ENCODE data around the gene LASP1NB.
"Not testable (repeated sequence)": the region's sequence is repeated elsewhere in the genome, so short reads cannot be mapped to it uniquely, and the experiment has no call there.

LASP1NB gene

DNA sequence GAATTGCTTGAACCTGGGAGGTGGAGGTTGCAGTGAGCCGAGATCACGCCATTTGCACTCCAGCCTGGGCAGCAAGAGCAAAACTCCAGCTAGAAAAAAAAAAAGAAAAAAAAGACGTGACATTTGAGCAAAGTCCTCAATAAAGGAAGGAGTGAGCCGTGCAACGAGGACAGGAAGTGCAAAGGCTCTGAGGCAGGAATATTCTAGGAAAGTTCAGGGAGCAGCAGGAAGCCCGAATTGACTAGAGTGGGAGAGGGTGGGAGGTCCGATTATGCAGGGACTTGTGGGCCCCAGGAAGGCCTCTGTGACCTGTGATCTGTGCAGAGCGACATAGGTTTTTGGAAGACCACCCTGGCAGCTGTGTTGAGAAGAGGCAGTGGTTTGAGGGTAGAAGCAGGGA lies 8.6 kb upstream of the LASP1NB start:
- in situ Hi-C loops (cut with MboI; ENCODE audit: low sequenced_read_pairs), result no loop called here

DNA sequence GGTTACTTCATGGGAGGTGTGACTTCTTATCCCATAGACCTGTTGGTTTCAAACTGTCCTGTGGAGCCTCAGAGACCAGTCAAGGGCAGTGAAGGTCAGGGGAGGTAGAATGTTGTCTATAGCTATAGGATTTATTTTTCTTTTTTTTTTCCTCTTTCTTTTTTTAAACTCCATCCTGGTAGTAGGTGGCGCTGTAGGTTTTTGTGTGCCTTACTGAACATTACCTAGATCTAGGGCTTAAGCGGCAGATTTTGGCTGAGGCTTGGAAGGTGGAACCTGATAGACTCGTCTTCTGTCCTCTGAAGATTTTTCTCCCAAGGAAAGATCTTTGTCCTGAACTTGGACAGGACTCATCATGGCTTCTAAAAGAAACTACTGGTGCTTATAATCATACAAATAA lies 8.2 kb upstream of the LASP1NB start:
- in situ Hi-C loops (cut with MboI; ENCODE audit: low sequenced_read_pairs), result no loop called here

DNA sequence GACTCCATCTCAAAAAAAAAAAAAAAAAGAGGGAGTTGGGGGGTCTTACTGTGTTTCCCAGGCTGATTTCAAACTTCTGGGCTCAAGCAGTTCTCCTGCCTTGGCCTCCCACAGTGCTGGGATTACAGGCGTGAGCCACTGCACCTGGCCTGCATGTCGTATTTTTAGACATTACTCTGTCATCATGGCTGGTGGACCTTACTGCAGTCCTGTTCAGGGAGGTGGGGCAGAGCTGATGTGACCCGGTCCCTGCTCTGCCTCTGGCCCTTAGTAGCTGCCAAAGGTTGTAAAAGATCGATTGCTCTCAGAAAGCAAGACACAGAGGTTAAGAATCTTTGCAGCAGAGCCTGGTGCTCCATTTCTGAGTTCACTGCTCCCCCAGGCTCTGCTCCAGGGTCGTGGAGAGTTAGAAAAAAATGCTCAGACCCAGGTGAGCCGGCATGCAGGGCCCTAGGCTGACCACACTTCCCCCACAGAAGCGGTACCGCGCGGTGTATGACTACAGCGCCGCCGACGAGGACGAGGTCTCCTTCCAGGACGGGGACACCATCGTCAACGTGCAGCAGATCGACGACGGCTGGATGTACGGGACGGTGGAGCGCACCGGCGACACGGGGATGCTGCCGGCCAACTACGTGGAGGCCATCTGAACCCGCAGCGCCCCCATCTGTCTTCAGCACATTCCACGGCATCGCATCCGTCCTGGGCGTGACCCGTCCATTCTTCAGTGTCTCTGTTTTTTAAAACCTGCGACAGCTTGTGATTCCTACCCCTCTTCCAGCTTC lies 7.1 kb upstream of the LASP1NB start:
- in situ Hi-C loops (cut with MboI; ENCODE audit: low sequenced_read_pairs), result no loop called here

DNA sequence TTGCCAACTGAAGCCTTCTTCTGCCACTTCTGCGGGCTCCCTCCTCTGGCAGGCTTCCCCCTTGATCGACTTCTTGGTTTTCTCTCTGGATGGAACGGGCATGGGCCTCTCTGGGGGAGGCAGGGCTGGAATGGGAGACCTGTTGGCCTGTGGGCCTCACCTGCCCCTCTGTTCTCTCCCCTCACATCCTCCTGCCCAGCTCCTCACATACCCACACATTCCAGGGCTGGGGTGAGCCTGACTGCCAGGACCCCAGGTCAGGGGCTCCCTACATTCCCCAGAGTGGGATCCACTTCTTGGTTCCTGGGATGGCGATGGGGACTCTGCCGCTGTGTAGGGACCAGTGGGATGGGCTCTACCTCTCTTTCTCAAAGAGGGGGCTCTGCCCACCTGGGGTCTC lies 6.5 kb upstream of the LASP1NB start:
- in situ Hi-C loops (cut with MboI; ENCODE audit: low sequenced_read_pairs), result no loop called here

DNA sequence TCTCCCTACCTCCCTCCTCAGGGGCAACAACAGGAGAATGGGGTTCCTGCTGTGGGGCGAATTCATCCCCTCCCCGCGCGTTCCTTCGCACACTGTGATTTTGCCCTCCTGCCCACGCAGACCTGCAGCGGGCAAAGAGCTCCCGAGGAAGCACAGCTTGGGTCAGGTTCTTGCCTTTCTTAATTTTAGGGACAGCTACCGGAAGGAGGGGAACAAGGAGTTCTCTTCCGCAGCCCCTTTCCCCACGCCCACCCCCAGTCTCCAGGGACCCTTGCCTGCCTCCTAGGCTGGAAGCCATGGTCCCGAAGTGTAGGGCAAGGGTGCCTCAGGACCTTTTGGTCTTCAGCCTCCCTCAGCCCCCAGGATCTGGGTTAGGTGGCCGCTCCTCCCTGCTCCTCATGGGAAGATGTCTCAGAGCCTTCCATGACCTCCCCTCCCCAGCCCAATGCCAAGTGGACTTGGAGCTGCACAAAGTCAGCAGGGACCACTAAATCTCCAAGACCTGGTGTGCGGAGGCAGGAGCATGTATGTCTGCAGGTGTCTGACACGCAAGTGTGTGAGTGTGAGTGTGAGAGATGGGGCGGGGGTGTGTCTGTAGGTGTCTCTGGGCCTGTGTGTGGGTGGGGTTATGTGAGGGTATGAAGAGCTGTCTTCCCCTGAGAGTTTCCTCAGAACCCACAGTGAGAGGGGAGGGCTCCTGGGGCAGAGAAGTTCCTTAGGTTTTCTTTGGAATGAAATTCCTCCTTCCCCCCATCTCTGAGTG lies 5.9 kb upstream of the LASP1NB start:
- in situ Hi-C loops (cut with MboI; ENCODE audit: low sequenced_read_pairs), result no loop called here

DNA sequence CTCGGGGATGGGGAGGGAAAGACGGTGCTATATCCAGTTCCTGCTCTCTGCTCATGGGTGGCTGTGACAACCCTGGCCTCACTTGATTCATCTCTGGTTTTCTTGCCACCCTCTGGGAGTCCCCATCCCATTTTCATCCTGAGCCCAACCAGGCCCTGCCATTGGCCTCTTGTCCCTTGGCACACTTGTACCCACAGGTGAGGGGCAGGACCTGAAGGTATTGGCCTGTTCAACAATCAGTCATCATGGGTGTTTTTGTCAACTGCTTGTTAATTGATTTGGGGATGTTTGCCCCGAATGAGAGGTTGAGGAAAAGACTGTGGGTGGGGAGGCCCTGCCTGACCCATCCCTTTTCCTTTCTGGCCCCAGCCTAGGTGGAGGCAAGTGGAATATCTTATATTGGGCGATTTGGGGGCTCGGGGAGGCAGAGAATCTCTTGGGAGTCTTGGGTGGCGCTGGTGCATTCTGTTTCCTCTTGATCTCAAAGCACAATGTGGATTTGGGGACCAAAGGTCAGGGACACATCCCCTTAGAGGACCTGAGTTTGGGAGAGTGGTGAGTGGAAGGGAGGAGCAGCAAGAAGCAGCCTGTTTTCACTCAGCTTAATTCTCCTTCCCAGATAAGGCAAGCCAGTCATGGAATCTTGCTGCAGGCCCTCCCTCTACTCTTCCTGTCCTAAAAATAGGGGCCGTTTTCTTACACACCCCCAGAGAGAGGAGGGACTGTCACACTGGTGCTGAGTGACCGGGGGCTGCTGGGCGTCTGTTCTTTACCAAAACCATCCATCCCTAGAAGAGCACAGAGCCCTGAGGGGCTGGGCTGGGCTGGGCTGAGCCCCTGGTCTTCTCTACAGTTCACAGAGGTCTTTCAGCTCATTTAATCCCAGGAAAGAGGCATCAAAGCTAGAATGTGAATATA lies 4.8 kb upstream of the LASP1NB start:
- in situ Hi-C loops (cut with MboI; ENCODE audit: low sequenced_read_pairs), result no loop called here

DNA sequence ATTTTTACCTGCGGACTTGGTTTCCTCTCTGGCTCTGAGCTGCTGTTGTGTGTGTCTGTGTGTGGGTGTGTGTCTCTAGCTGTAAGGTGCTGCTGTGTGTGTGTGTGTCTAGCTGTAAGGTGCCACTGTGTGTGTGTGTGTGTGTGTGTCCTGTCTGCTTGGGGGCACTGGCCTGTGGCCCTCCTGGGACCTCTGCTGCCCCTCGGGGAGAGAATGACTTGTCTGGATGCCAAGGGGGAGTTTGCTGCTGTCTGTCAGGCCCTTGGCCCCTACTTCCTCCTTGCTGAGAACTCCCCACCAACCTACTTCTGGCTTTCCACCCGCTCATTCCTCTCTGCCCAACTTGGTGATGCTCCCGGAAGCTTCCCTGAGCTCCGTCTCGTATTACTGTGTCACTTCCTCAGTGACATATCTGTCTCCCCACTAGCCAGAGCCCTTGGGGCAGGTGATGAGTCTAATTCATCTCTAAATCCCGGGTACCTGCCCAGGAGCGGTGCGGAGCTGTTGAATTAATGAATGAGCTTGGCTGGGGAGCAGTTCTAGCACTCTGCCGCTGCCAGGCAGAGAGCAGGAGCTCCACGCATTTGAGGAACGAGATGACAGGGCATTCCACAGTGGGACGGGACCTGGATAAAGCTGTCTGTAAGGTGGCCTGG lies 3.5 kb upstream of the LASP1NB start:
- in situ Hi-C loops (cut with MboI; ENCODE audit: low sequenced_read_pairs), result no loop called here

DNA sequence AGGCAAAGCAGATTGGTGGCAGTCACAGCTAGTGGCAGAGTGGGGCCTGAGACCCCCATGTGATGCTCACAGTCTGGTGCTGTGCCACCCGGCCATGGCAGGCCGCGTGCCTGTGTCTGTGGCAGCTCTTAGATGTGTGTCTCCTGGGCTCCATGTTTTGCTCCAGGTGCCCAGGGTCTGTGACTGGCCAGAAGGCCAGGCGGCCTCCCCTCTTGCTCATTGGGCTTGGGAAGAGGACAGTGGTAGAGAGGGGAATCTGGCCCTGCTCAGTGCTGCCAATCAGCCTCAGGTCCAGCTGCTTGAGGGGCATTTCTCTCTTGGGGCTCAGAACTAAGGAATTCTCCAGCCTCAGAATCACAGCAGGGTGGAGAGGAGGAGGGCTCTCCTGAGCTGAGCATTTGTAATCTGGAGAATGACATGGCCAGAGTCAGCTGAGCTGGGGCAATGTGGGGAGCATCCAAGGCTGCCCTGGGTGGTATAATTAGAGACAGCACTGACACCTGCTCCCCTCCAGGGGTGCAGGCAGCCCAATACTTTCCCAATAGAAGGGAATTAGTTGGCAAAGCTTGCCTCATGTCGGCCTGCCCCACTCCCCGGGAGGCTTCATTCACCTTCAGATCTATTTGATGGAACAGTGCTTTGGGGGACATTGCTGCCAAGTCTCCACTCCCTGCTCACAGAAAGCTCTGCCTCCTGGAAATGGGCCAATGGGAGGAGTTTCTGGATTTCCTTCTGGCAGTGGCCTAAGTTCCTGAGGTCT lies 2.7 kb upstream of the LASP1NB start:
- in situ Hi-C loops (cut with MboI; ENCODE audit: low sequenced_read_pairs), result no loop called here

DNA sequence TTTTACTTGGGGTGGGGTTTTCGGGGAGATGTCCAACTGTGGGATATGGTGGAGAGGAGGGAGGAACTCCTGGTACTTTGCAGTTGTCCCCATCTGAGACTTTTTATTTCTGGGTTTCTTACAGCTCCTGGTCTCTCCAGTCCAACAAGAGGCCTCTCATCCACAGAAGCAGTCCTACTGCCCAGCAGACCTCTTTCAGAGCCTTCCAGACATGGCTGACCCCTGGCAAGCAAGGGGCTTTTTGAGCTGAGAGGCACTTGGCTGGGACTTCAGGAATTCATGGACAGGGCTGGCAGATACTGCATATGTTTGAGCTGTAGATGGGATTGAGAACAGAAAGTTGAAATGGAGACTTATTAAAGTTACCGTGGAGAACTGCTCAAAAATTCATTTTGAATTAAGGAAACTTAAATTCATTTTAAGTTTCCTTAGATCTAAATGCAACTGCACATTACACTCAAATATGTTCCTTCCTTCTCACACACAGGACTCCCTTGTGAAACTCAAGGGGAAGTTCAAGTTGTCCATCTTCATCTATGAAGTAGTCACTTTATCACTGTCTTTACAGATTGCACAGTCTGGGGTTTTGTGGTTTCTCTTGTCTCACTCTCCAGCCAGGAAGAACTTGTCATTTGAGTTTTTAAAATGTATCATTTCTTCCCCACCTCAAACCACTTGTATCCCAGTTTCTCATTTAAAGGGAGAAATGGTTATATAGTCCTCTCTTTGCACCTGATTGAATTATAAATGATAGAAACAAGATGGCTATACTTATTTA lies 1.1 kb downstream of the LASP1NB start:
- in situ Hi-C loops (cut with MboI; ENCODE audit: low sequenced_read_pairs), result no loop called here

DNA sequence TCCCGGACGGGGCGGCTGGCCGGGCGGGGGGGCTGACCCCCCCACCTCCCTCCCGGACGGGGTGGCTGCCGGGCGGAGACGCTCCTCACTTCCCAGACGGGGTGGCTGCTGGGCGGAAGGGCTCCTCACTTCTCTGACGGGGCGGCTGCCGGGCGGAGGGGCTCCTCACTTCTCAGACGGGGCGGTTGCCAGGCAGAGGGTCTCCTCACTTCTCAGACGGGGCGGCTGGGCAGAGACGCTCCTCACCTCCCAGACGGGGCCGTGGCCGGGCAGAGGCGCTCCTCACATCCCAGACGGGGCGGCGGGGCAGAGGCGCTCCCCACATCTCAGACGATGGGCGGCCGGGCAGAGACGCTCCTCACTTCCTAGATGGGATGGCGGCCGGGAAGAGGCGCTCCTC lies 5.4 kb downstream of the LASP1NB start:
- in situ Hi-C loops (cut with MboI; ENCODE audit: low sequenced_read_pairs), result not testable (repeated sequence)

DNA sequence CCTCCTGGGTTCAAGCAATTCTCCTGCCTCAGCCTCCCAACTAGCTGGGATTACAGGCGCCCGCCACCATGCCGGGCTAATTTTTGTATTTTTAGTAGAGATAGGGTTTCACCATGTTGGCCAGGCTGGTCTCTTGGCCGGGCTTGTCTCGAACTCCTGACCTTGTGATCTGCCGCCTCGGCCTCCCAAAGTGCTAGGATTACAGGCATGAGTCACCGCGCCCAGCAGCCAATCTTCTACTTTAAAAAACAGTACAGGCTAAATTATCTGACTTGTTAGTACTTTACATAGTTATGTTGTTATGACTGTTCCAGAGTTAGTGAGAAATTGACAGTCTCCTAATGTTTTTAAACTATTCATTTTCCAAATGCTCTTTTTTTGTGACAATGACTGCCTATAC lies 8.5 kb downstream of the LASP1NB start:
- in situ Hi-C loops (cut with MboI; ENCODE audit: low sequenced_read_pairs), result not testable (repeated sequence)

DNA sequence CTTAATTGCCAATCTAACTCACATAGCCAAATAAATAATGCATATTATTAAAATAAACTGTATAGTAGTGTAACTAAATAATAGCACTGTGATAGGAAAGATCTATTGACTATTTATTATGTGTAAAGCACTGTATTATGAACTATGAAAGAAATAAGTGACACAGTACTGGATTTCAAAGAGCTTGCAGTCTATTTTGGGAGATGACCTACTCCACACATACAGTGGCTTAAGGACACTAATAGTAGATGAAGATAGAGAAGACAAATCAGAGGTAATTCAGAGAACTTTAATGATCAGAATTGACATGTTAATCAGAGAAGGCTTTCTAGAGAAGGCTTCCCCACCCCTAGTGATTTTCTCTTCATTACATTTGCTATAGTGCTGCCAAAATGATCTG lies 14.6 kb downstream of the LASP1NB start:
- in situ Hi-C loops (cut with MboI; ENCODE audit: low sequenced_read_pairs), result no loop called here

DNA sequence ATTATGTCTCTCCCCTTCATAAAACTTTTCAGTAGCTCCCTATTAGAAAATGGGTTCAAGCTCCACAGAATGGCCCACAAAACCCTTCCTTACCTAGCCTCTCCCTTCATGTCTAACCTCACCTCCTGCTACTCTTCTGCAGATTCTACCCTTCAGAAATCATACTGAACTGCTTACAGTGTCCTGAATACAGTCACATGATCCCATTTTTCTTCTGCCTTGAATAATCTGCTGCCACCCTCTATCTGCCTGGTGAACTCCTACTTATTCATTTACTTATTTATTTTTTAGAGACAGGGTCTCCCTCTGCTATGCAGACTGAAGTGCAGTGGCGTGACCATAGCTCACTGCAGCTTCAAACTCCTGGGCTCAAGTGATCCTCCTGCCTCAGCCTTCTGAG lies 15.0 kb downstream of the LASP1NB start:
- in situ Hi-C loops (cut with MboI; ENCODE audit: low sequenced_read_pairs), result no loop called here

DNA sequence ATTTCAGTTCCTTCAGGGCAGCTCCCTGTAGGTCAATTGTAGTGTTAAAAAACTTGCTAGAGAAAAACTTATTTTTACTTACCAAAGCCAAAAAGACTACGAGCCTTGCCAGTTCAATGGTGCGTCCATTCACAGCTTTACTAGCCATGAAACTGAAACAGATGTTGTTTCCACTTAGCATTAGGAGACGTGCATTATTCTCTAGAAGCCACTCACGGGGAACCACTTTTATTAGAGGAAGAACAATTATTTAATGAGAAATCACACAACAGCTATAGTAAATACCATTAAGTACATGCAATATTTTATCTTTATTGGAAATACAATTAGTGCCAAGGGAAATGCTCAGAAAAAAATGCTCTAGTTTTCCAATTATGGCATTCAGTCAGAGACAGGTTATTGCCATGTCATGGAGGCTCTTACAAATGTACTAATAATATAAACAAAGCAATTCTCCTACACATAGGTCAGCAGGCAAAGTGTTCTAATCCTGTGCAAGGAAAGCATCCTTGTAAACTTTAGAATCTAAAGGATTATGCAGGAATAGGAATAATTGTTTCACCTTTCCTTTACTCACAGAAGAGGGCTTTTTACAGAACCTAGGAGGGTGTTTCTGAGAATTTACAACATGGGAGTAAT lies 17.4 kb downstream of the LASP1NB start:
- in situ Hi-C loops (cut with MboI; ENCODE audit: low sequenced_read_pairs), result no loop called here

DNA sequence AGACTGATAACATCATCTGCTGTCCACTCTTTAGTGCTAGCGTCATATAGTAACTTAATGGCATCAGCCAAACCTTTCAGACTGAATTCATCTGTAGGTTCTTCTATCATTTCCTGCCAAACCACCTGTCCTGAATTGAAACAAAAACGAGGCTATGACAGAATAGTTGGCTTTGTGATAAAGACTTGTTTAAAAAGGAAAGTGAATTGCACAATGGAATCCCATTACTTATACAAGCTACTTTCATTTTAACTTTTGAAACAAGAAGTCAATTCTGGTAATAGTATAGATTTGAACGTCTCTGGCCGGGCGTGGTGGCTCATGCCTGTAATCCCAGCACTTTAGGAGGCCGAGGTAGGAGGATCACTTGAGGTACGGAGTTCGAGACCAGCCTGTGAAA lies 18.2 kb downstream of the LASP1NB start:
- in situ Hi-C loops (cut with MboI; ENCODE audit: low sequenced_read_pairs), result no loop called here

DNA sequence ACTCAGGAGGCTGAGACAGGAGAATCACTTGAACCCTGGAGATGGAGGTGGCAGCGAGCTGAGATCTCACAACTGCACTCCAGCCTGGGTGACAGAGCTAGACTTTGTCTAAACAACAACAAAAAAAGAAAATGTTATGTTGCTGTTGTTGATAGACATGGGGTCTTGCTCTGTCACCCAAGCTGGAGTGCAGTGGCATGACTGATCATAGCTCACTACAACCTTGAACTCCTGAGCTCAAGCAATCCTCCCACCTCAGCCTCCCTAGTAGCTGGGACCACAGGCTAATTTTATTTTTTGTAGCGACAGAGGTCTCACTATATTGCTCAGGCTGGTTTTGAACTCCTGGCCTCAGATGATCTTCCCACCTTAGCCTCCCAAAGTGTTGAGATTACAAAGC lies 21.8 kb downstream of the LASP1NB start:
- in situ Hi-C loops (cut with MboI; ENCODE audit: low sequenced_read_pairs), result no loop called here

DNA sequence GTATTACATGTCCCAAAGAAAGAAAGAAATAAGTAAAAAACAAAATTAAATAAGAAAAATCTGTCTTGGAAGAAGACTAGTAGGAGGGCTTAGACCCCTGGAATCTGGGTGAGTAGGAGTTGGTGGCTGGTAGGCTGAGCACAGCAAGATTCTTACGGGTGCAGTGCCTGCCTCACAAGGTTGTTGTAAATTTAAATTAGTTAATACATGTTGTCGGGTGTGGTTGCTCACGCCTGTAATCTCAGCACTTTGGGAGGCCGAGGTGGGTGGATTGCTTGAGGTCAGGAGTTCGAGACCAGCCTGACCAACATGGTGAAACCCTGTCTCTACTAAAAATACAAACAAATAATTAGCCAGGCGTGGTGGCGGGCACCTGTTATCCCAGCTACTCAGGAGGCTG lies 28.4 kb downstream of the LASP1NB start:
- in situ Hi-C loops (cut with MboI; ENCODE audit: low sequenced_read_pairs), result not testable (repeated sequence)

DNA sequence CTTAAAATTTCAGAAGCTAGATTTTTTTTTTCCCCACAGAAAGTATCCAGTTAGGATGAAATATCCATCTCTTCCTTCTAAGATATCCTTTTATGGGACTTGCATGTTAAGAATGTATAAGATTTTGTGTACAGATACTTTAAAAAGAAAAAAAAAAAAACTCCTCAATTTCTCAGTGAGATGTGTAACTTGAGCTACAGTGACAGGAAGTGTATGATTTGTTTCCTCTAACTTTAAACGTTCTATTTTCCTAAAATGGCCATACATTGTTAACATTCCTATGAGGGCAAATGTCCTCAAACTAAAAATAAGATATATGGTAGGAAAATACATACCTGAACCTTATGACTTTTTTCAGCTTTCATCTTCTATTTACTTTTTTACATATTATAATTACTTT lies 32.9 kb downstream of the LASP1NB start:
- in situ Hi-C loops (cut with MboI; ENCODE audit: low sequenced_read_pairs), result no loop called here

DNA sequence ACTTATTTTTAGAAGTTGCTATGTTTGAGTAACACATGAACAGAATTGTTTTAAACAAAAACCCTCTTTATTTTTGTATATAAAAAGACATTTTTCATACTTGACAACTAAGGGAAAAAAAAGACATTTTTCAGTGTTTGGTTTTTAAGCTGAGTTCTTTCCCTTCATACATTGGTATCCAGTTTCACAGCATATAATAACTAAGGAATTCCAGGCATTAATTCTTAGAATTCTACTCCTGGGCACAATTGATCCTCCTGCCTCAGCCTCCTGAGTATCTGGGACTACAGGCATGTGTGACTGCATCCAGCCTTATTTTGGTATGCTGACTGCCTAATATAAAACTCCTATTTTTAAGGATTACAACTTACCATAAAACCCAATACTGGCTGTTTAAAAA lies 33.3 kb downstream of the LASP1NB start:
- in situ Hi-C loops (cut with MboI; ENCODE audit: low sequenced_read_pairs), result no loop called here
